BJ (cell line): ENCODE results near the gene UBR7. TPM values are rescaled to one million over a fixed set of nuclear protein-coding genes. Genes with fewer than 3 reads are reported as not detected.

Experiments used
- CTCF ChIA-PET: fragments of 350-600 bp; formaldehyde crosslinking; extraction: SDS; loops from one replicate; lab custom pipeline; 2021; ENCODE audit warnings: antibody characterized with exemption, inconsistent platforms; lab: Yijun Ruan, JAX
- POLR2A ChIA-PET: fragments of 300-600 bp; sonication (Branson Sonifier 250); formaldehyde crosslinking; extraction: SDS; loops from one replicate; lab custom pipeline; 2021; ENCODE audit warnings: antibody characterized with exemption; lab: Charles Lee
- DNase-seq: peaks from one replicate; pipeline ENCODE4 v3.0.0-alpha.2; 2011; ENCODE audit warnings: low read depth
- H3K27me3 ChIP-seq: 2 replicates; pipeline ENCODE4 v1.6.0; 2011; ENCODE audit warnings: low read length; ENCODE audit not compliant: control insufficient read depth, insufficient read depth
- H3K36me3 ChIP-seq: 2 replicates; pipeline ENCODE4 v1.5.1; 2011; ENCODE audit warnings: low read length; ENCODE audit not compliant: control insufficient read depth, insufficient read depth
- H3K4me3 ChIP-seq: 2 replicates; pipeline ENCODE4 v1.5.1; 2011; ENCODE audit warnings: low read depth, mild to moderate bottlenecking, control low read depth, low read length
- polyA plus RNA-seq: library from polyadenylated mRNA; depleted of rRNA; stranded (reverse); fragments of >200 nt; gene quantifications from 2 replicates; pipeline ENCODE4 v1.2.3, GENCODE V29; 2011
- TF ChIP-seq, protein P1 (sequence below): IDR thresholded peaks from 2 replicates; pipeline ENCODE4 v1.5.1; 2011; ENCODE audit warnings: low read depth, mild to moderate bottlenecking, control low read depth, inconsistent platforms, low read length, moderate library complexity; ENCODE audit not compliant: insufficient read depth

The UBR7 gene
- polyA plus RNA-seq, 1 experiment: 30.3 TPM

DNA sequence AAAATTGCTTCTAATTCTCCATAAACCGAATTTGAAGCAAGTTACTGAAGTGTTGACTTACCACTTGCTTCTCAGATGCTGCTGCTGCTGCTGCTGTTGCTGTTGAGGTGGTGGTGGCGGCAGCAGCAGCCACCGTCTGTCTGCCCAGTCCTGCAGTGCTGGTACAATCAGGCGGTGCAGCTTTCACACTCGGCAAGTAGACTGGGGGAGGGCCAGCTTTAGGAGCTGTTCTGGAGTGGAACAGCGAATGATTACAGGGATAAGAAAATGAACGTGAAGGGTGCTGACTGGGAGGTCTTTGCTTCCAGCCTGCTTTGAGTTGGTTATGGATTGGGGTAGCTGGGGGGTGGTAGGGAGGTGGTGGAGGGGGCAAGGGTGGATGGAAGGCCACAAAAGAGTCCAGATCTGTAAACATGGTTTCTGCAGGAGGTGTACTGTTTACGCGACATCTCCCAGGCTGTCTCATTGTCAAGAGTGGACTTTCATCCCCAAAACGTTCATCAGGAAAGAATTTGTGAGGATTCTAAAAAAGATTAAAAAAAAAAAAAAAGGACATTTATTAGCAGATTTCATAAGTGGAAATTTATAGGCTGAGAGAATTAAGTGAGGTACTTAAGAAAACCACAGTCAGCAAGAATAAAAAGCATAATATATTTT, 38.8 kb downstream of the UBR7 start:
- TF ChIP-seq, protein P1, sequence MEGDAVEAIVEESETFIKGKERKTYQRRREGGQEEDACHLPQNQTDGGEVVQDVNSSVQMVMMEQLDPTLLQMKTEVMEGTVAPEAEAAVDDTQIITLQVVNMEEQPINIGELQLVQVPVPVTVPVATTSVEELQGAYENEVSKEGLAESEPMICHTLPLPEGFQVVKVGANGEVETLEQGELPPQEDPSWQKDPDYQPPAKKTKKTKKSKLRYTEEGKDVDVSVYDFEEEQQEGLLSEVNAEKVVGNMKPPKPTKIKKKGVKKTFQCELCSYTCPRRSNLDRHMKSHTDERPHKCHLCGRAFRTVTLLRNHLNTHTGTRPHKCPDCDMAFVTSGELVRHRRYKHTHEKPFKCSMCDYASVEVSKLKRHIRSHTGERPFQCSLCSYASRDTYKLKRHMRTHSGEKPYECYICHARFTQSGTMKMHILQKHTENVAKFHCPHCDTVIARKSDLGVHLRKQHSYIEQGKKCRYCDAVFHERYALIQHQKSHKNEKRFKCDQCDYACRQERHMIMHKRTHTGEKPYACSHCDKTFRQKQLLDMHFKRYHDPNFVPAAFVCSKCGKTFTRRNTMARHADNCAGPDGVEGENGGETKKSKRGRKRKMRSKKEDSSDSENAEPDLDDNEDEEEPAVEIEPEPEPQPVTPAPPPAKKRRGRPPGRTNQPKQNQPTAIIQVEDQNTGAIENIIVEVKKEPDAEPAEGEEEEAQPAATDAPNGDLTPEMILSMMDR: no peak
- POLR2A ChIA-PET: no interaction called here
- no peaks in the 10 kb centered on the region for H3K27me3 ChIP-seq
- CTCF ChIA-PET: no interaction called here
- peaks cover 15% of the 10 kb centered on the region for H3K36me3 ChIP-seq
- DNase-seq: no peak
- no peak overlapping the region for H3K4me3 ChIP-seq

DNA sequence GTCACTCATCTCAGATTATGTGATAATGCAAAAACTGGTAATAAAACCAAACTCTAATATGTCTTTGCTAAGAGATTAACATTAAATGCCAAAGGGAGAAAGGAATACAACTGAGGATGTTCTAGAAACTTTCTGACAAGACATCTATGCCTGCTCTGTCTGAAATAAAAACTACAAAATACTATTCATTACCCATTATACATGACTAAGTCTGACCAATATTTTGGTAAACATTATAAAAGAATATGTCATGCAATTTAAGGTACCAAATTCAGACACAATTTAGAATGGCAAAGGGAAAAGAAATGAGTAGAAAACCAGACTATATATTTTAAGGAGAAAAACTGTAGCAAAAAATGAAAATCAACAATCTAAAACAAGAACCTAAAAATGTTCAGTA, 39.5 kb downstream of the UBR7 start:
- TF ChIP-seq, protein P1: no peak
- Histone ChIP-seq H3K4me3 (no peak overlapping the region), H3K27me3 (no peaks in the 10 kb centered on the region), H3K36me3 (peaks cover 13% of the 10 kb centered on the region)
- DNase-seq: no peak
- CTCF ChIA-PET: no interaction called here
- POLR2A ChIA-PET: no interaction called here

DNA sequence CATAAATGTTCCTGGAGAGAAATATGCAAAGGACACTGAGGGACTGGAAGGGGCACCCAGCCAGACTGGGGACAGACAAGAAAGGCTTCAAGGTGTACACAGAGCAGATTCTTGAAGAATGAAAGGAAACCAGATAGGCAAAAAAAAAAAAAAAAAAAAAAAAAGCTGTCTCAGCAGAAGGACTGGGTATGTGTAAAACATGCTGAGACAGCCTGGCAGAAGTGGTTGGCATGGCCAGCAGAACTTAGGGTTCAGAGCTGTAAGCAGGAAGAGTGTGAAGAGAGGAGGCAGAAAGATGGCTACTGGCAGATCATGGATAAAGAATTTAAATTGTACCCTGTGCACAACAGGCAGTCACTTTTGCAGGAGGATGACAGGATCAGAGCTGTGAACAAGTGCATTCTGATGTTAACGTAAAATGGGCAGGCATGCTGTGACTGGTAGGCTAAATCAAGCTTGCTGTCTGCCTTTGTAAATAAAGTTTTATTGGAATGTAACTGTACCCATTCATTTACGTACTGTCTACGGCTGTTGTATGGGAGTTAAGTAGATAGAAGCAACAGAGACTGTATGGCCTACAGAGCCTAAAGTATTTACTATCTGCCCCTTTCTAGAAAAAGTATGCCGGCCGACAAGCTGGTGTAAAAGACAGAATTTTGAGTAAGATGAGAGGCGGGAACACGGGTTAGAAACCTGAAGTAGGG, 42.2 kb downstream of the UBR7 start:
- CTCF ChIA-PET: interaction anchor here (1.3 kb wide), 1 partner anchor 9 kb away, joined by 3 read pairs; no protein-coding TSS in a partner anchor
- TF ChIP-seq, protein P1: no peak
- no peak for DNase-seq
- H3K4me3 ChIP-seq: no peak overlapping the region
- peaks cover 7% of the 10 kb centered on the region for H3K36me3 ChIP-seq
- H3K27me3 ChIP-seq: no peaks in the 10 kb centered on the region
- POLR2A ChIA-PET: interaction anchor here (0.6 kb wide), 1 partner anchor 14 kb away, joined by 22 read pairs; no protein-coding TSS in a partner anchor

DNA sequence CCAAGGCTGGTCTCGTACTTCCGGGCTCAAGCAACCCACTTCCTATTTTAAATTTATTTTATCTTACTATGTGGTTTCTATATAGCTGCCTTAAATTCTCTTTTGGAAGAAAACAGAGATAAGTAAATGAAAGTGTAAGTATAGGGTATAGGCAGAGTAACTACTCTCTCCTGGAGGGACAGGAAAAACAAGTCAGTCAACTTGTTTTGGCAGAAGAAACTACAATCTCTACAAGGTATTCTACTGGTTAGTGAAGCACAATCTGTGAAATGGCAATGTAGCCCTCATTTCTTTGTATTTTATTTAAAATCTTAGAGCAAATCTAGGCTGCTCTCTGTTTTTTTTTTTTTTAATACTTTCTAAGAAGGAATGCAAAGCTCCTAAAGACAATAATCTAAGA, 55.4 kb downstream of the UBR7 start:
- CTCF ChIA-PET: no interaction called here
- no peaks in the 10 kb centered on the region; the same call in 1 of the 2 replicates for H3K36me3 ChIP-seq
- POLR2A ChIA-PET: no interaction called here
- no peak for DNase-seq
- no peaks in the 10 kb centered on the region for H3K27me3 ChIP-seq
- TF ChIP-seq, protein P1: no peak
- no peak overlapping the region for H3K4me3 ChIP-seq

DNA sequence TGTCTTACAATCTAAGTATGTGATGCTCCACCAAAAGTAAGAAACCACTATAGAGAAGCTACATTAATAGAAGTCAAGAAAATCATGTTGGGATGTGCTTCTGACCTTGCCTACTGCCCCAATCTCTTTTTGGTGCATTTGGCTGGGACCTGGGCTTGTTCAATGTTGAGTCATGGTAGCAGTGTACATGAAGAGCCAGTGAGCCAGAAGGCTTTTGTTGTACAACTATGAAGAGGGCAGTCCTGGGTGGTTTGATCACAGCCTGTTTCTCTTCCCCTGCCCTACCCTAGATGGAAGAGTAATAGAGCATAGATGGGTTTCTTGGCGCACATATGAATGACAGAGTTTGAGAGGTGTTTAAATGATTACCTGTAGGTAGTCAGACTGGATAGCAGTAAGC, 56.4 kb downstream of the UBR7 start:
- ChIA-PET CTCF (no interaction called here), POLR2A (no interaction called here)
- Histone ChIP-seq H3K36me3 (no peaks in the 10 kb centered on the region; the same call in 1 of the 2 replicates), H3K4me3 (no peak overlapping the region), H3K27me3 (no peaks in the 10 kb centered on the region)
- no peak for DNase-seq
- TF ChIP-seq, protein P1: no peak
